SH-SY5Y (cell line): ENCODE measurements around the gene FKBP10.

Experiments
- GATA2 ChIP-seq: IDR thresholded peaks from 2 replicates; pipeline ENCODE4 v1.6.1; 2011; ENCODE audit warnings: mild to moderate bottlenecking, low read depth, low read length
- GATA3 ChIP-seq: IDR thresholded peaks from 2 replicates; pipeline ENCODE4 v1.6.1; 2011; ENCODE audit warnings: low read depth, mild to moderate bottlenecking, low read length, moderate library complexity

The FKBP10 gene

DNA sequence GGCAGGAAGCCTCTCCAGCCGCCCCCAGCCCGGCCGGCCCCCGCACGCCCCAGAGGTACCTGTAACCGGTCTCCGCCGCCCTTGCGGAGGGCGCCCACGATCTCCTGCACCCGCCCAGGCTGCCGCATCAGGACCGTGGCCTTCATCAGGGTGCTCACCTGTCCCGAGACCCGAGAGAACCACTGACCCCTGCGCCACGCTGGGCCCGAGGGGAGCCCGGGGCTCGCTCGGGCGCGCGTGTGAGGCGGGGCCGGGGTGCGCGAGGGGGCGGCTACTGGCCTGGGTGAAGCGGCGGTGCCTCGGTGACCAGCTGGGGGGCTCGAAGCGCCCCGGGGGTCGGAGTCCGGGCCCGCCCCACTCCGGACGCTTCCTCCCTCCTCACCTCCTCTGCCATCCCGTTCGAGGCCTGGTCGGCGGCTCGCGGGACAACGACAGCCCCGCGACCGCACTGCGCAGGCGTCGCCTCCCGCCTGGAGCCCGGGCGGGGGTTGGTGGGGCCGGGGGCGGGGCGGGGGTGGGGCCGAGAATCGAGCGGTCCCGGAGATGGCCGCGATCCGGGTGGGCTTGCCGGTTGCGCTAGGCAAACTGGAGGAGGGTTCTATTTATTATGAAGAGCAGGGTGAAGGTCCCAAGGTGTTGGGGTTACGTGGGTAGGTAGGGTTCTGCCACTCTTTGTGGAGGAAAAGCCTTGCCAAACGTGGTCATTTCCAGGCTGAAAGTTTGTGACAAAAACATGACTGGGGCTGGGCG, 23.2 kb downstream of the FKBP10 start, which contains the start of gene NT5C3B:
Gene NT5C3B (minus strand): TSS at position 433 of the 750 bp plus-strand sequence. CDS start 39 bp downstream, at position 394.
- TF ChIP-seq GATA3 (no peak), GATA2 (no peak)

DNA sequence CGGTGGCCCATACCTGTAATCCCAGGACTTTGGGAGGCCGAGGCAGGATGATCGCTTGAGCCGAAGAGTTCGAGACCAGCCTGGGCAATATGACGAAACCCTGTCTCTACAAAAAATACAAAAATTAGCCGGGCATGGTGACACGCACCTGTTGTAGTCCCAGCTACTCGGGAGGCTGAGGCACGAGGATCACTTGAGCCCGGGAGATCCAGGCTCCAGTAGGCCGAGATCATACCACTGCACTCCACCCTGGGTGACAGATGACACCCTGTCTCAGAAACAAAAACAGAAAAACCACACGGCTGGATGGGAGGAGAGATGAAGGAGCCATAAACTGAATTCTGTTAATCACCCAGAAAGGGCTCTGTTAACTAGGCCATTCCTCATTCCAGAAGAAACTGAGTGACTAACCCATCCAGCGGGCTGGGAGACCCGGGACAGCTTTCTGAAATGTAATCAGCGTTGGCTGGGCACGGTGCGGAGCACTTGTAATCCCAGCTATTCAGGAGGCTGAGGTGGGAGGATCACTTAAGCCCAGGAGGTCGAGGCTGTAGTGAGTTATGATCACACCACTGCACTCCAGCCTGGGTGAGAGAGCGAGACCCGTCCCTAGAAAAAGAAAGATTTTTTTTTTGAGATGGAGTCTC, 23.9 kb downstream of the FKBP10 start:
- no peak for TF ChIP-seq GATA3
- TF ChIP-seq GATA2: no peak

DNA sequence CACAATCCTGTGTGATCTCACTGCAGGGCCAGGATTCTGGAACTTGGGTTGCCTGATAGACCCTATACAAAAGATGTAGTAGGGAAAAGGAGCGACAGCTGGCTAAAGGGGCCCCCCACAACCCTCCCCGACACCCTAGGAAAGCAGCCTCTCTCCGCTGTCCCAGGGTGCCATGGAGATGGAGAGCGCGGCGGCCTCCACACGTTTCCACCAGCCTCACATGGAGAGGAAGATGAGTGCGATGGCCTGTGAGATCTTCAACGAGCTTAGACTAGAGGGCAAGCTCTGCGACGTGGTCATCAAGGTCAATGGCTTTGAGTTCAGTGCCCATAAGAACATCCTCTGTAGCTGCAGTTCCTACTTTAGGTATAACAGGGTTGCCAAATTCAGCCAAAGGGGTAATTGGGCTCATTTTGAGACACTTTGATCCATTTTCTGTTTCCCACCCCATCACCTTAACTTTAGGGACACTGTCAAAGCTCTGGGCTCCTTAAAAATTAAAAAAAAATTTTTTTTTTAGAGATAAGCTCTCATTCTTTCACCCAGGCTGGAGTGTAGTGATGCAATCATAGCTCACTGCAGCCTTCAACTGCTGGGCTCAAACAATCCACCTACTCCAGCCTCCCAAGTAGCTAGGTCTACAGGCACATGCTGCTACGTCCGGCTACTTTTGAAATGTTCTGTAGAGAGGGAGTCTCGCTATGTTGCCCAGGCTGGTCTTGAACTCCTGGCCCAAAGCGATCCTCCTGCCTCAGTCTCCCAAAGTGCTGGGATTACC, 25.1 kb downstream of the FKBP10 start, which contains the start of gene KLHL10:
Gene KLHL10 (plus strand): TSS at position 65 of the 778 bp plus-strand sequence. CDS start 108 bp downstream, at position 173.
- TF ChIP-seq GATA3 (no peak), GATA2 (no peak)

DNA sequence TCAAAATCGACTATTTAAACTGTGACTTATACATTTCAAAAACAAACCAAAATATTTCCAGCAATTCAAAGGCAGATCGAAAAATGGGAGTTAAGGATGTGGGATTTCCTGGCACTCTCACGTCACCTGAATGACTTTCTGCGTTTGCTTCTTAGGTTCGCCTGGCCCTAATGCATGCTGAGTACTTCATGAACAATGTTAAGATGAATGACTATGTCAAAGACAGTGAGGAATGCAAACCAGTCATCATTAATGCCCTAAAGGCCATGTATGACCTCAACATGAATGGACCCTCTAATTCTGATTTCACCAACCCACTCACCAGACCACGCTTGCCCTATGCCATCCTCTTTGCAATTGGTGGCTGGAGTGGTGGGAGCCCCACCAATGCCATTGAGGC, 32.2 kb downstream of the FKBP10 start:
- TF ChIP-seq GATA2 (no peak), GATA3 (no peak)

DNA sequence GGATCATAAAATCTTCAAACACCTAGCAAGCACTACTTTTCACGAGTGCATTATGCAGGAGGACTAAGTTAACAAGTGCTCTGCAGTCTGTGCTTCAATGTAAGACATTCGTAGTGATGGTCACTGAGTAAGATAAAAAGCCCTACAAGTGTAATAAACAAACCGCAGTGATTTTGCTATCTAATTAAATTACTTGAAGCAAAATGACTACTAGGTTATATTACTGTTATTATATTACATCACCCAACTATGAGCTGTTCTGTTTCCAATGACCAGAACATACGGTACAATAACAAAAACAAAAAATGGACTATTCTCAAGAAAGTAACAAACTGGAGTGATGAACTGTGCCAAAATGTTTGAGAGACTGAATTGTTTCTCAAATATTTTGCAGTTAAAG, 36.0 kb downstream of the FKBP10 start:
- TF ChIP-seq GATA3 (no peak), GATA2 (no peak)

DNA sequence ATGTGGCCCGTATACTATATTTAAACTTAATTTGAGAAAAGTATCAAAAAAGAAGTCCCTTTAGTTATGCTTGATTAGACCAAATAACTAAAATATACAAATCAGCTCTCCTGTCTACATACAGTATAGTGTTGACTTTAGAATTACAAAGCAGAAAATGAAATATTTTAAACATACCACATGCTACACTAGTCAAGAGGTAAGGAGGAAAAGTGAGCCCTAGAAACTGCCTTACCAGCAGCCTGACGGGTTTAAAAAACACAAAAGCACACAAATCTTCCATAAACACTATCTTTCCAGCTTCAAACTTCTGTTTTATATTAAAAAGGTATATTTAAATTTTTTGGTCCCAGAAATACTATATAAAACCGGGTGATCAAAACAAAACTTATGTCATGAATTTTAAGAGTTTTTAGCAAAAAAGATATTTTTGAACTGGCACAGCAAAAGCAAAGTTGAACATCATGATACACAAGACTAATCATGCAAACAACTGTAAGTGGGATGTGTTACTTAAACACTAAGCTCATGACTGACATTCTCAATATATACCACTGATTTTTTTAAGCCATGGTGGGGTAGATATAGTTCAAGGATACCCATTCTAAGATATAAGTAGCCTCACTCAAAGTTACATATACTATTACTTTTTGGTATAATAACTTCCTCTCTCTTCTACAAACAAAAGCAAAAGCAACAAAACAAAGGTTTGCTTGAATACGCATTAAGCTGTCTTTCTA, 36.6 kb downstream of the FKBP10 start:
- TF ChIP-seq GATA3 (no peak), GATA2 (no peak)

DNA sequence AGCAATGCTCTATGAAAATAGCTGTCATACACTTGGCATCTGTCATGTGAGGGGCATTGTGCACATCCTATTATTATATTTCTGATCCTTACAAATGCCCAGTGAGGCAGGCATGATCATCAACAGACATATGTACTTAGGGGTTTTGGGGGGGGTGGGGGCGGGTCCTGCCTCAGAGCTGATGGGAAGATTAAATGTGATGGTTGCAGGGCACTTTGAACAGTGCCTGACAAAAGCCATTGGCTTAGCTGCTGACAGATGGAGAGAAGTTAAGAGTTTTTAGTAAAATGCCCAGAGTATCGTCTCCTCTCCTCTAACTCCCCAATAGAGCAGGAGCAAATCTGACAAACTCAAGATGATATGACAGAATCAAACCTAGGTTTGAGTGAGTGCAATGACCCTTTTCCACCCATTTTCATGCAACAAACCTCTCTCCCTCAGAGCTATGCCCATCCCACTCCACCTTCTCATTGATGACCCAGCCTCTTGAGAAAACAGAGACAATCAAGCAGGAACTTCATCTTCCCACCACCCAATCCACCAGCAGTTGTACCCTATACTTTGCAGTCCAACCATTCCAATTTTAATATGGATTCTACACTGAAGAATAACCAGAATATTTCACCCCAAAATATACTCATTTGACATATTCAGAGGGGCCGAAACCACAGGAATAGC, 47.6 kb downstream of the FKBP10 start:
- peak; percentile 63 for TF ChIP-seq GATA2
- TF ChIP-seq GATA3: peak; percentile 24; the same call in 1 of the 2 replicates

DNA sequence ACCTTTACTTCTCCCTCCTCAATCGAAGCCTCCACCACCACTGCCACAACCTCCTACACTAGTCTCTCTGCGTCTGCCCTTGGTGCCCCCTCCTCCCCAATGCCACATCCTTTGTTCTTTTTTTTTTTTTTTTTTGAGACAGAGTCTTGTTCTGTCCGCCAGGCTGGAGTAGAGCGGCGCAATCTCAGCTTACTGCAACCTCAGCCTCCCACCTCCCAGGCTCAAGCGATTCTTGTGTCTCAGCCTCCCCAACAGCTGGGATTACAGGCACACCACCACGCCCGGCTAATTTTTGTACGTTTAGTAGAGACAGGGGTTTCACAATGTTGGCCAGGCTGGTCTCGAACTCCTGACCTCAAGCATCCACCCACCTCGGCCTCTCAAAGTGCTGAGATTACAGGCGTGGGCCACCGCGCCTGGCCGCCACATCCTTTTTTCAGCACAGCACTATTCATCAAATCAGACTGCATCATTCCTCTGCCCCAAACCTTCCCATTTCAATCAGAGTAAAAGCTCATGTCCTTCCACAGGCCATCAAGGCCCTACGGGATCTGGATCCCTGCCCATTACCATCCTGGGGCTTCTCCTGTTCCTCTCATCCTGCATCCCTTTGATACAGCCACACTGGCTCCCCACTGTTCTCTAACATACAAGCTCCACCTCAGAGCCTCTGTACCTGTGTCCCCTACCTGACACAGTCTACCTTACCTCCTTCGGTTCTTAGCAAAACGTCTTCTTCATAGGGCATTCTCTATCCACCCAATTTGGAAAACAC, 50.5 kb downstream of the FKBP10 start:
- TF ChIP-seq GATA2: no peak

DNA sequence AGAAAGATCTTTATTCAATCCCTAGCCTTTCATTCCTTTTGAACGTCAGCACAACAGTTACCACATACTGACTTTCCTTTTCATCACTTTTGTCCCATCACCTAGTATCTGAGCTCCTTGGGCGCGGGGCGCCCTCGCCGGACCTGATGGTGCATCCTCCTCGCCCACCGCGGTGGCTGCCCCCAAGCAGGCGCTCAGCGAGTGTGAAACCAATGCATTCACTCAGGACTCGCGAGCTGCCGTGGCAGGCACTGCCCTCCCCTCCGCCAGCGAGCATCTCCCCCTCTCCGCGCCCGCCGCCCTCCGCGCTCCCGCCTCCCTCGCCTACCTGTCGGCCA, 51.7 kb downstream of the FKBP10 start:
- TF ChIP-seq GATA3 (no peak), GATA2 (no peak)

DNA sequence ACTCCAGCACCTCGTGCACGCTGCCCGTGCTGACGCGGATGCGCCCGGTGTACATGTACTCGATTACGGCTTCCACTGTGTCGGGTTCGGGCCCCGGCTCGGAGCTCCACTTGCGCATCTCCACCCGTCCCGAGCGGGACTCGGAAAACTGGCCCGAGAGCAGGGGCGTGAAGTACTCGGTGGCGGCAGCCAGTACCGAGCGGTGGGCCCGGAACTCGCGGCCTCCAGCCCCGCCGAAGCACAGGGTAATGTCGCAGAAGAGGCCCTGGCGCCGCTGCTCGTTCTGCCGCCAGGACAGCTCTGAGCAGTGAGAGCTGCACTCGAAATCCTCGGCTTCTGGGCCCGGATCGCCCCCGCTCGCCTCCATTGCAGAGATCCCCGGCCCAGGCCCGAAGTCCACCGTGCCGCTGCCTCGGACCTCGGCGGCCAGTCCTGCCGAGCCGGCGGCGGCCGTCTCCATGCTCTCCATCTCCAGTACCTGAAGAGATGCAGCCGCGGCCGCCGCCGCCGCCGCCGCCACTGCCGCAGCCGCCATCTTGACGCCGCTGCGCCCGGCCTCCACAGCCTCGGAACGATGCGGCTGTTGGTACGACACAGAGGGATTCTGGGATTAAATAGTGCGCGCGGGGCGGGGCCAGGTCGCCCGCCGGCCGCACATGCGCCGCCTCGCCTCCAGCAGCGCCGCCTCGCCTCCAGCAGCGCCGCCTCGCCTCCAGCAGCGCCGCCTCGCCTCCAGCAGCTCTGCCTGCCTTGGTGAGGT, 52.2 kb downstream of the FKBP10 start, which contains the start of gene KLHL11:
Gene KLHL11 (minus strand): TSS at position 588 of the 760 bp plus-strand sequence. CDS start 53 bp downstream, at position 535.
- TF ChIP-seq GATA3: no peak
- TF ChIP-seq GATA2: no peak

DNA sequence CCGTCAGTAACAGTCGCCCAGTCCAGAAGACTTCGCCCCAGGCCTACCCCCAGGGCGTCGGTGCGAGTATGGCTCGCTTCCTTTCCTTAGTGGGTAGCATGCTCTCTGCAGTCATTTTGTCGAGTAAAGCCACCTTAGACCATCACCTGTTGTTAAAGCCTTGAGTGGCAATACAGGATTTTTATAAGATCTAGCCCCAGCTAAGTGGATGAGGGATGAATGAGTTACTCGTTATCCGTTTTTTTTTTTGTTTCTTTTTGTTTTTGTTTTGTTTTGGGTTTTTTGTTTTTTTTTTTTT, 52.7 kb downstream of the FKBP10 start:
- no peak for TF ChIP-seq GATA2
- TF ChIP-seq GATA3: no peak

DNA sequence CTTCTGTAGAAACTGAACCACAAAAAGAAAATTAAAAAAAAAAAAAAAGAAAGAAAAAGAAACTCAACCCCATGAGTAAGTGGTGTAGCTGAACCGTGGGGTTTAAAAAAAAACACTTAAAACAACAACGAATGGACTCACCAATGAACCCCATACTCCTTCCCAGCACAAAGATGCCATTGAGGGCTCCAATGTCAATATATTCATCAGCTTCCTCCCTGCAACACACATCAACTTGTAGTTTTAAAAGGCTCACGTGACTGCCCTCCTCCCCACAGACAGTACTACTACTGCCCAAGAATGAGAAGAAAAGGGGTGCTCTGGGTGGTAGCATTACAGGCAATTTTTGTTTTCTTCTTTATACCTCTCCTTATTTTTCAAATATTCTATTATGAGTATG, 55.8 kb downstream of the FKBP10 start:
- TF ChIP-seq GATA2: no peak
- TF ChIP-seq GATA3: no peak

DNA sequence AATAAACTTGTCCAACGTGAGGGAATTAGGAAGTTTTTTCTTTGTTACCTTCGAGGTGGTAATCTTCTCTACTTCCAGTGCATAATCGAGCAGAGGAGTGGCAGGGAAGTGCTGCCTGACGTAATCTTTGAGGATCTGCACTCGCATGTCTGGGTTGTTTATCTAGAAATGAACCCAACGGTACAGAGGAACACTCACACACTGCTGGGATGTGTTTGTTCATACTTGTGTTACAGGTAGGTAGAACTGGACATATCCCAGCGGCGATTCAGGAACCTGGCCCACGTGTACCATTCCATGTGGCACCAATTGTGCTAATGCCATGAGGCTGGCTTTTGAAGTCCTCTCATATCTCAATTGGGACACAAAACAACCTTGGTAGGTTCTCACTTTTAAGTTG, 56.6 kb downstream of the FKBP10 start:
- TF ChIP-seq GATA3: no peak
- TF ChIP-seq GATA2: no peak
